Heart left ventricle (tissue), 16 donors: ENCODE data around the gene POU4F2. TPM values are rescaled to one million over a fixed set of nuclear protein-coding genes. Genes with fewer than 3 reads are reported as not detected.
"Not testable (repeated sequence)": the region's sequence is repeated elsewhere in the genome, so short reads cannot be mapped to it uniquely, and the experiment has no call there.

ENCODE experiments used
- ATAC-seq, 4 donors: fragments of 200-7000 bp; cut with Tn5 transposase; one replicate each; pipeline ENCODE4 v1.9.1; 2020 to 2022; ENCODE audit warnings: moderate library complexity in 4 of 4, mild to moderate bottlenecking in 3 of 4, moderate number of reproducible peaks in 1 of 4
- DNase-seq, 5 donors: peaks; one replicate each; pipeline ENCODE4 v3.0.0-alpha.2; 2020
- H3K27ac ChIP-seq, 12 donors: fragments of 200-600 bp; sonication (generic) in 4 of 12; one replicate each; pipeline versions ENCODE4 v1.5.0 to v1.8.0; 2016 to 2022; ENCODE audit warnings: mild to moderate bottlenecking in 2 of 12
- H3K27me3 ChIP-seq, 9 donors: fragments of 200-600 bp; sonication (generic) in 2 of 9; one replicate each; pipeline versions ENCODE4 v1.5.1 to v1.8.0; 2016 to 2022; ENCODE audit warnings: mild to moderate bottlenecking in 3 of 9
- H3K36me3 ChIP-seq, 9 donors: fragments of 200-600 bp; sonication (generic) in 2 of 9; one replicate each; pipeline versions ENCODE4 v1.5.0 to v1.8.0; 2018 to 2022; ENCODE audit warnings: mild to moderate bottlenecking in 2 of 9
- H3K4me1 ChIP-seq, 12 donors: fragments of 200-600 bp; sonication (generic) in 4 of 12; one replicate each; pipeline versions ENCODE4 v1.5.0 to v1.8.0; 2016 to 2022; ENCODE audit warnings: mild to moderate bottlenecking in 3 of 12
- H3K4me3 ChIP-seq, 12 donors: fragments of 200-600 bp; sonication (generic) in 4 of 12; one replicate each; pipeline versions ENCODE4 v1.5.0 to v1.8.0; 2017 to 2022; ENCODE audit warnings: mild to moderate bottlenecking in 9 of 12, moderate library complexity in 4 of 12
- H3K9me3 ChIP-seq, 12 donors: fragments of 200-600 bp; sonication (generic) in 4 of 12; one replicate each; pipeline versions ENCODE4 v1.5.0 to v1.8.0; 2016 to 2022; ENCODE audit warnings: mild to moderate bottlenecking in 1 of 12
- CTCF ChIP-seq, 12 donors: fragments of 200-600 bp; sonication (generic) in 4 of 12; IDR thresholded peaks; one replicate each; pipeline versions ENCODE4 v1.5.0 to v1.8.0; 2018 to 2022; ENCODE audit warnings: antibody characterized with exemption in 12 of 12, mild to moderate bottlenecking in 5 of 12
- POLR2A ChIP-seq, 2 donors: fragments of 450-650 bp; IDR thresholded peaks; one replicate each; pipeline ENCODE4 v1.6.1; 2017; ENCODE audit warnings: antibody characterized with exemption in 2 of 2, mild to moderate bottlenecking in 2 of 2, moderate library complexity in 2 of 2
- WGBS, 4 donors: extraction: QIAGEN DNeasy Blood & Tissue Kit in 2 of 4; methylation state at CpG; one replicate each; pipeline versions ENCODE4 v1.1.5 to v1.1.7; 2013 to 2018; 5-methylcytosine and 5-hydroxymethylcytosine counted together
- intact Hi-C, 10 donors: fragments of 100-400 bp; cut with DNase I; formaldehyde crosslinking; loops; one replicate each; pipeline versions ENCODE4 v1.11.1 to v1.14.2; 2022
- polyA plus RNA-seq, 2 donors: library from polyadenylated mRNA; stranded (reverse); fragments of 200-250 nt; gene quantifications; one replicate each; pipeline ENCODE4 v1.2.3, GENCODE V29; 2013
- total RNA-seq, 9 donors: library from RNA; depleted of rRNA in 2 of 9; stranded (reverse); fragments of >200 nt in 2 of 9; fragmentation: NEBNext Ultra II Directional in 3 of 9; extraction: Animal tissue kit (Norgen Biotek cat#: 25700) in 3 of 9; gene quantifications; one replicate each; pipeline versions ENCODE4 v1.1.0 to v1.2.4, GENCODE V29; 2016 to 2023
- donor health status: ischemic (EF 13 %, LVEDD 7.1; RV severe dilation, severe dysfunction).
- donor health status: healthy with polysubstance abuse.
- donor health status: DM: no; HTN: yes; CAD: no.
- donor health status: DM: no; HTN: no; CAD: no.
- donor health status: ischemic (EF 25% LVEDD 6.9; RV normal size, moderate dysfunction).
- donor health status: ischemic (EF 25% LVEDD 5.7; RV mildly dilated, moderate dysfunction).
- donor health status: healthy.
- donor health status: DM: yes; HTN: yes; CAD: no.
- donor health status: ischemic (EF 35%, LVEDD 5.7; RV mildly dilated, moderate dysfunction).
- donor health status: nonischemic (EF 11% LVEDD 7.7; RV severe dilation, severe dysfunction).
- donor health status: DM: yes; HTN: yes; CAD: no.
- donor health status: PGD.
- donor health status: ischemic (EF 29% LVEDD 5.4; RV normal size, mild dysfunction).
- donor health status: nonischemic (EF 23%, LVEDD 6.1; RV moderate dilation, normal function).

The POU4F2 gene
- total and polyA plus RNA-seq, 11 donors: not detected

GRCh38 chr4:146654687-146655520, 16.2 kb downstream of the POU4F2 start:
- intact Hi-C loops: loop anchor here in 3 of 10 donors (10.0 kb wide), 1 partner anchor 310 kb away; no protein-coding TSS in a partner anchor
- DNase-seq (peak in 1 of 5 donors; percentile 28), ATAC-seq (peak in 3 of 4 donors; percentile 64 to 81 (median 71))
- Histone ChIP-seq H3K27me3 (peaks cover 8 to 86% (median 38%) of the 10 kb centered on the region in 9 donors), H3K27ac (no peak overlapping the region), H3K4me1 (peaks cover 0 to 14% (median 5%) of the 10 kb centered on the region in 12 donors), H3K4me3 (peak overlapping the region; percentile 20 to 62 (median 48)), H3K36me3 (no peaks in the 10 kb centered on the region), H3K9me3 (no peaks in the 10 kb centered on the region)
- TF ChIP-seq POLR2A (IDR thresholded peaks at IDR 0.05): no peak
- peak in 4 of 12 donors; percentile 10 to 33 (median 22) for TF ChIP-seq CTCF (IDR thresholded peaks at IDR 0.05)
- WGBS, 4 donors: 0 to 3% (median 1%) methylated on average over 31 to 72 of the region's 72 CpGs

GRCh38 chr4:146655521-146655856, 16.8 kb downstream of the POU4F2 start:
- no peak for ATAC-seq
- intact Hi-C loops: loop anchor here in 3 of 10 donors (10.0 kb wide), 1 partner anchor 311 kb away; no protein-coding TSS in a partner anchor
- no peaks in the 10 kb centered on the region for H3K9me3 ChIP-seq
- WGBS, 4 donors: 9 to 20% (median 12%) methylated on average over 7 to 9 of the region's 9 CpGs
- DNase-seq: no peak
- H3K4me3 ChIP-seq: peak overlapping the region; percentile 20 to 62 (median 48)
- H3K27me3 ChIP-seq: peaks cover 3 to 83% (median 33%) of the 10 kb centered on the region in 9 donors
- H3K36me3 ChIP-seq: no peaks in the 10 kb centered on the region
- H3K4me1 ChIP-seq: peaks cover 0 to 14% (median 5%) of the 10 kb centered on the region in 12 donors
- no peak overlapping the region for H3K27ac ChIP-seq
- TF ChIP-seq CTCF (IDR thresholded peaks at IDR 0.05): no peak
- no peak for TF ChIP-seq POLR2A (IDR thresholded peaks at IDR 0.05)

GRCh38 chr4:146661367-146661766, 22.7 kb downstream of the POU4F2 start:
- Histone ChIP-seq H3K36me3 (no peaks in the 10 kb centered on the region), H3K4me3 (no peak overlapping the region), H3K27me3 (peaks cover 0 to 28% (median under 1%) of the 10 kb centered on the region in 9 donors), H3K4me1 (no peaks in the 10 kb centered on the region), H3K27ac (no peak overlapping the region), H3K9me3 (no peaks in the 10 kb centered on the region)
- intact Hi-C loops: no loop called here
- 37 to 47% (median 42%) methylated on average over 4 of the region's 4 CpGs for WGBS, 4 donors
- TF ChIP-seq POLR2A (IDR thresholded peaks at IDR 0.05): no peak
- TF ChIP-seq CTCF (IDR thresholded peaks at IDR 0.05): no peak
- no peak for DNase-seq
- ATAC-seq: no peak

GRCh38 chr4:146663968-146664311, 25.2 kb downstream of the POU4F2 start:
- H3K27me3 ChIP-seq: peaks cover 0 to 19% (median 0%) of the 10 kb centered on the region in 9 donors
- 37 to 64% (median 54%) methylated on average over 6 of the region's 6 CpGs for WGBS, 4 donors
- H3K9me3 ChIP-seq, H3K4me3 ChIP-seq, ATAC-seq, DNase-seq, intact Hi-C loops, H3K36me3 ChIP-seq, H3K4me1 ChIP-seq, H3K27ac ChIP-seq: not testable (repeated sequence)
